HepG2 (cell line): ENCODE results near the gene KRTAP12-2.

ENCODE experiments used
- CTCF ChIP-seq: sonication (generic); formaldehyde crosslinking; IDR thresholded peaks from 2 replicates; pipeline ENCODE4 v1.5.0; 2020; ENCODE audit warnings: mild to moderate bottlenecking, missing genetic modification reagents, moderate library complexity
- HIVEP1 ChIP-seq: sonication (generic); formaldehyde crosslinking; IDR thresholded peaks from 2 replicates; pipeline ENCODE4 v1.4.0; 2020; ENCODE audit warnings: mild to moderate bottlenecking, missing genetic modification reagents
- KIAA2018 ChIP-seq: sonication (generic); formaldehyde crosslinking; IDR thresholded peaks from 2 replicates; pipeline ENCODE4 v1.5.0; 2020; ENCODE audit warnings: mild to moderate bottlenecking, missing genetic modification reagents, borderline replicate concordance
- NR2F2 ChIP-seq: IDR thresholded peaks from 2 replicates; pipeline ENCODE4 v1.6.1; 2012; ENCODE audit warnings: low read depth, inconsistent platforms, borderline replicate concordance
- THAP7 ChIP-seq: sonication (generic); formaldehyde crosslinking; IDR thresholded peaks from 2 replicates; pipeline ENCODE4 v1.8.1; 2023; ENCODE audit warnings: mild to moderate bottlenecking, missing genetic modification reagents
- U2AF1 ChIP-seq: fragments of 200-400 bp; formaldehyde crosslinking; optimal IDR thresholded peaks from 2 replicates; pipeline ENCODE3; 2017; ENCODE audit warnings: mild to moderate bottlenecking, low read depth, low read length
- ZNF30 ChIP-seq: sonication (generic); formaldehyde crosslinking; IDR thresholded peaks from 2 replicates; pipeline ENCODE4 v1.5.0; 2020; ENCODE audit warnings: mild to moderate bottlenecking, missing genetic modification reagents
- ZNF362 ChIP-seq: sonication (generic); formaldehyde crosslinking; IDR thresholded peaks from 2 replicates; pipeline ENCODE4 v1.4.0; 2020; ENCODE audit warnings: missing genetic modification reagents, mild to moderate bottlenecking, borderline replicate concordance
- ZNF431 ChIP-seq: sonication (generic); formaldehyde crosslinking; IDR thresholded peaks from 2 replicates; pipeline ENCODE4 v1.9.0; 2022; ENCODE audit warnings: missing genetic modification reagents, low read depth, mild to moderate bottlenecking, borderline replicate concordance
- ZNF850 ChIP-seq: sonication (generic); formaldehyde crosslinking; conservative IDR thresholded peaks from 2 replicates; pipeline ENCODE4 v1.9.0; 2021; ENCODE audit warnings: mild to moderate bottlenecking, missing genetic modification reagents
- TF ChIP-seq, protein P1 (sequence below): sonication (generic); formaldehyde crosslinking; IDR thresholded peaks from 2 replicates; pipeline ENCODE4 v1.4.0; 2020; ENCODE audit warnings: missing genetic modification reagents, borderline replicate concordance

DNA sequence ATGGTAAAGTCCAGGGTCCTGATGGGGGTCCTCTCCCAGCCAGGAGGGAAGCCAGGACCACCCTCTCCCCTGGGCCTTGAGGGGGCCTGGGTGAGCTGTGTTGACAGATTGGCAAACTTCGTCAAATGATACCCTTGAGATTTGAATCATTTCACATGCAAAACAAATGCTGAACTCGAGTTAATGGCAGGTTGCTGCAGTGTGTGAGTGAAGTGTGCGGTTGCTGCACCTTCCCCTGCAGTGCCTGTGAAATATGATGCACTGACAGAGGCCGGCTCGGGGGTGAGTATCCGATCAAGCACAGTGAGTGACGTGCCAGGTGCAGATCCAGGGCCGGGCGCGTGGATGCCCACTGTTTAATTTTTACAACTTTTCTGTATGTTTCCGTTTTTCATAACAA is 20.9 kb upstream of the KRTAP12-2 start:
- TF ChIP-seq CTCF (CRISPR knock-in tag), result no peak
- TF ChIP-seq NR2F2, result no peak
- TF ChIP-seq THAP7, result no peak
- no peak for TF ChIP-seq ZNF431
- TF ChIP-seq HIVEP1 (CRISPR knock-in tag), result no peak
- no peak for TF ChIP-seq ZNF30 (CRISPR knock-in tag)
- no peak for TF ChIP-seq ZNF850
- no peak for TF ChIP-seq KIAA2018 (CRISPR knock-in tag)
- TF ChIP-seq U2AF1, result no peak
- TF ChIP-seq, protein P1, sequence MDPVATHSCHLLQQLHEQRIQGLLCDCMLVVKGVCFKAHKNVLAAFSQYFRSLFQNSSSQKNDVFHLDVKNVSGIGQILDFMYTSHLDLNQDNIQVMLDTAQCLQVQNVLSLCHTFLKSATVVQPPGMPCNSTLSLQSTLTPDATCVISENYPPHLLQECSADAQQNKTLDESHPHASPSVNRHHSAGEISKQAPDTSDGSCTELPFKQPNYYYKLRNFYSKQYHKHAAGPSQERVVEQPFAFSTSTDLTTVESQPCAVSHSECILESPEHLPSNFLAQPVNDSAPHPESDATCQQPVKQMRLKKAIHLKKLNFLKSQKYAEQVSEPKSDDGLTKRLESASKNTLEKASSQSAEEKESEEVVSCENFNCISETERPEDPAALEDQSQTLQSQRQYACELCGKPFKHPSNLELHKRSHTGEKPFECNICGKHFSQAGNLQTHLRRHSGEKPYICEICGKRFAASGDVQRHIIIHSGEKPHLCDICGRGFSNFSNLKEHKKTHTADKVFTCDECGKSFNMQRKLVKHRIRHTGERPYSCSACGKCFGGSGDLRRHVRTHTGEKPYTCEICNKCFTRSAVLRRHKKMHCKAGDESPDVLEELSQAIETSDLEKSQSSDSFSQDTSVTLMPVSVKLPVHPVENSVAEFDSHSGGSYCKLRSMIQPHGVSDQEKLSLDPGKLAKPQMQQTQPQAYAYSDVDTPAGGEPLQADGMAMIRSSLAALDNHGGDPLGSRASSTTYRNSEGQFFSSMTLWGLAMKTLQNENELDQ (CRISPR knock-in tag), result no peak
- no peak for TF ChIP-seq ZNF362 (CRISPR knock-in tag)
